ENCODE data around the gene IMPG1. TPM values are rescaled to one million over a fixed set of nuclear protein-coding genes. Genes with fewer than 3 reads are reported as not detected.

Gene IMPG1, protein sequence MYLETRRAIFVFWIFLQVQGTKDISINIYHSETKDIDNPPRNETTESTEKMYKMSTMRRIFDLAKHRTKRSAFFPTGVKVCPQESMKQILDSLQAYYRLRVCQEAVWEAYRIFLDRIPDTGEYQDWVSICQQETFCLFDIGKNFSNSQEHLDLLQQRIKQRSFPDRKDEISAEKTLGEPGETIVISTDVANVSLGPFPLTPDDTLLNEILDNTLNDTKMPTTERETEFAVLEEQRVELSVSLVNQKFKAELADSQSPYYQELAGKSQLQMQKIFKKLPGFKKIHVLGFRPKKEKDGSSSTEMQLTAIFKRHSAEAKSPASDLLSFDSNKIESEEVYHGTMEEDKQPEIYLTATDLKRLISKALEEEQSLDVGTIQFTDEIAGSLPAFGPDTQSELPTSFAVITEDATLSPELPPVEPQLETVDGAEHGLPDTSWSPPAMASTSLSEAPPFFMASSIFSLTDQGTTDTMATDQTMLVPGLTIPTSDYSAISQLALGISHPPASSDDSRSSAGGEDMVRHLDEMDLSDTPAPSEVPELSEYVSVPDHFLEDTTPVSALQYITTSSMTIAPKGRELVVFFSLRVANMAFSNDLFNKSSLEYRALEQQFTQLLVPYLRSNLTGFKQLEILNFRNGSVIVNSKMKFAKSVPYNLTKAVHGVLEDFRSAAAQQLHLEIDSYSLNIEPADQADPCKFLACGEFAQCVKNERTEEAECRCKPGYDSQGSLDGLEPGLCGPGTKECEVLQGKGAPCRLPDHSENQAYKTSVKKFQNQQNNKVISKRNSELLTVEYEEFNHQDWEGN
- not detected for total RNA-seq (ENCODE audit: unreplicated experiment)
- long read RNA-seq, result 0 reads

DNA sequence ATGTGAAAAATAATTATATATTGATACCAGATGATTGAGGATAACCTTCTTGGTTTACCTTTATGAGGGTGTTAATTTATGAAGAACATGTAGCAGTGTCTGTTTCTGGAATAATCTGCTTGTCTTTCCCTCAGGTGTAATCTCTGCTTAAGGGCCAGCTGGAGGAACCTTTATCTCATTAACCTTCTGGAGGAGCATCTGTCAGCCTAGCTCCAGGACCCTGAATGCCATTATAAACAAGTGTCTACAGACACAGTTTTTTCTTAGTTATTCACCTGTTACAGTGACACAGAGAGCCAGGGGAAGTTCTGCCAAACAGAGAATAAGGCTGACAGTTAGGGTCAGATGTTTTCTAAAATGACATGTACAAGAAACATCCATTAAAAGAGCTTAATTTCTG, at the start of gene IMPG1:
IMPG1 (minus strand) TSS at position 101 of the 400 bp plus-strand sequence. CDS start 174 bp downstream, outside the sequence.
- no peak within 1 kb of the TSS for H3K4me3 Mint-ChIP-seq (ENCODE audit: unreplicated experiment)
- no peaks in the 10 kb centered on the region for H3K36me3 Mint-ChIP-seq (ENCODE audit: low read depth, unreplicated experiment)
- no peaks in the 10 kb centered on the region for H3K9me3 Mint-ChIP-seq (ENCODE audit: unreplicated experiment)
- TF ChIP-seq, protein P1, sequence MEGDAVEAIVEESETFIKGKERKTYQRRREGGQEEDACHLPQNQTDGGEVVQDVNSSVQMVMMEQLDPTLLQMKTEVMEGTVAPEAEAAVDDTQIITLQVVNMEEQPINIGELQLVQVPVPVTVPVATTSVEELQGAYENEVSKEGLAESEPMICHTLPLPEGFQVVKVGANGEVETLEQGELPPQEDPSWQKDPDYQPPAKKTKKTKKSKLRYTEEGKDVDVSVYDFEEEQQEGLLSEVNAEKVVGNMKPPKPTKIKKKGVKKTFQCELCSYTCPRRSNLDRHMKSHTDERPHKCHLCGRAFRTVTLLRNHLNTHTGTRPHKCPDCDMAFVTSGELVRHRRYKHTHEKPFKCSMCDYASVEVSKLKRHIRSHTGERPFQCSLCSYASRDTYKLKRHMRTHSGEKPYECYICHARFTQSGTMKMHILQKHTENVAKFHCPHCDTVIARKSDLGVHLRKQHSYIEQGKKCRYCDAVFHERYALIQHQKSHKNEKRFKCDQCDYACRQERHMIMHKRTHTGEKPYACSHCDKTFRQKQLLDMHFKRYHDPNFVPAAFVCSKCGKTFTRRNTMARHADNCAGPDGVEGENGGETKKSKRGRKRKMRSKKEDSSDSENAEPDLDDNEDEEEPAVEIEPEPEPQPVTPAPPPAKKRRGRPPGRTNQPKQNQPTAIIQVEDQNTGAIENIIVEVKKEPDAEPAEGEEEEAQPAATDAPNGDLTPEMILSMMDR (IDR thresholded peaks at IDR 0.05; ENCODE audit: unreplicated experiment), result no peak
- H3K27me3 Mint-ChIP-seq (ENCODE audit: unreplicated experiment), result no peaks in the 10 kb centered on the region
- DNase-seq (ENCODE audit: low spot score), result no peak
- no peaks in the 10 kb centered on the region for H3K4me1 Mint-ChIP-seq (ENCODE audit: unreplicated experiment)
- no peak within 1 kb of the TSS for H3K27ac Mint-ChIP-seq (ENCODE audit: unreplicated experiment)

DNA sequence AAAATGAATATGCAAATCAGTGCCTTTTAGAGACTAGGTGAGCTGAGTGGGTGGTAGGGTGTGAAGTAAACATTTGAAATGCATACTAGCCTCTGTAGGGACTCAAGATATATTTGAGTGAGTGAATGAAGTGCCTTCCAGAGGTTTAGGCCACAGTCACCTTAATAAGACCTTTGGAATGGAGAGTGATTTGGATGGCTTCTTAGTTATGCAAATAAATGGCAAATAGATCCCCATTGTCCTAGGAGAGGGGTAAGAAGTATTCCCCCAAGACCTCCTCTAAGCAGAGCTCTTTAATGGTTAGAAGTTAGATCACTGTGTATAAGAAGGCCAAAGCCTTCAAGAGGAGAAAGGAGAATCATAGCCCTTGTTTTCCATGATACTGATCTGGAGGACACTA, 47.8 kb upstream of the IMPG1 start:
- no peak overlapping the region for H3K4me3 Mint-ChIP-seq (ENCODE audit: unreplicated experiment)
- no peaks in the 10 kb centered on the region for H3K36me3 Mint-ChIP-seq (ENCODE audit: low read depth, unreplicated experiment)
- no peak overlapping the region for H3K27ac Mint-ChIP-seq (ENCODE audit: unreplicated experiment)
- no peak for DNase-seq (ENCODE audit: low spot score)
- no peaks in the 10 kb centered on the region for H3K4me1 Mint-ChIP-seq (ENCODE audit: unreplicated experiment)
- TF ChIP-seq, protein P1 (IDR thresholded peaks at IDR 0.05; ENCODE audit: unreplicated experiment), result no peak
- H3K27me3 Mint-ChIP-seq (ENCODE audit: unreplicated experiment), result peaks cover 2% of the 10 kb centered on the region
- H3K9me3 Mint-ChIP-seq (ENCODE audit: unreplicated experiment), result no peaks in the 10 kb centered on the region

DNA sequence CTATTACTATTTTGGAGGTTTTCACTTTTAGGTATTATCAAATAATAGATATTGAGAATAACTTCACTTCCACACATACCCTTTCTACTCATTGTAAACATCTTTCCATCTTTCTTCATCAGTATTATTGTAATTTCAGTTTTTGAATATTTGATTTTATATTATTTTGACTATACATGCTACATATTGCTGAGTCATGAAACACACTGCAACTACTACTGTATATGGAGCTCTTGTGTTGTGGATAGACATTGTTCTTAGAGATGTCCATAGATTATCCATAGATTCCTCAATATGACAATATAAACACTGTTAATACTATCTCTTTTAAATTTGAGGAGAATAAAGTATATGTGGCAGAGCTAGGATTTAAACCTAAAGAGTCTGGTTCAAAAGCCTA, 819 bp upstream of the IMPG1 start:
- TF ChIP-seq, protein P1 (IDR thresholded peaks at IDR 0.05; ENCODE audit: unreplicated experiment), result no peak
- Mint-ChIP-seq H3K36me3 (ENCODE audit: low read depth, unreplicated experiment) (no peaks in the 10 kb centered on the region), H3K27me3 (ENCODE audit: unreplicated experiment) (no peaks in the 10 kb centered on the region), H3K27ac (ENCODE audit: unreplicated experiment) (no peak overlapping the region), H3K9me3 (ENCODE audit: unreplicated experiment) (no peaks in the 10 kb centered on the region), H3K4me1 (ENCODE audit: unreplicated experiment) (no peaks in the 10 kb centered on the region), H3K4me3 (ENCODE audit: unreplicated experiment) (no peak overlapping the region)
- DNase-seq (ENCODE audit: low spot score), result no peak

DNA sequence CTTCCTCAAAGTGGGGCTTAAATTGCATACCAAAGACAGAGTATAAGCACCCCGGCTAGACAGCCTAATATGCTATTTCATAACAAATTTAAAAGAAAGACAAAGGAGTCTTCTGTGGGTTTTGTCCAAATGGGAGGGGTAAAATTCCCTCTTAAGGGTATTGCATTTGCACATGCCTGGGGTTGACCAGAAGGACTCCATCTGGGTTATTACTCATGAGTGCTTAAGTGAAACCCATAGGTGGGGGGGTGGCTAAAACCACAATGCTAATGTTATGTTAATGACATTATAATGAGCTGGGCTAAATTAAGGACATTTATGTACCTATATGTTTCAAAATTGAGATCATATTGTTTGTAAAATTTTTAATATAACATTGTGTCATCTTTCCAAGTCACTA, 15.0 kb downstream of the IMPG1 start:
- no peak for DNase-seq (ENCODE audit: low spot score)
- H3K27me3 Mint-ChIP-seq (ENCODE audit: unreplicated experiment), result no peaks in the 10 kb centered on the region
- TF ChIP-seq, protein P1 (IDR thresholded peaks at IDR 0.05; ENCODE audit: unreplicated experiment), result no peak
- H3K36me3 Mint-ChIP-seq (ENCODE audit: low read depth, unreplicated experiment), result no peaks in the 10 kb centered on the region
- no peaks in the 10 kb centered on the region for H3K9me3 Mint-ChIP-seq (ENCODE audit: unreplicated experiment)
- no peak overlapping the region for H3K27ac Mint-ChIP-seq (ENCODE audit: unreplicated experiment)
- no peak overlapping the region for H3K4me3 Mint-ChIP-seq (ENCODE audit: unreplicated experiment)
- H3K4me1 Mint-ChIP-seq (ENCODE audit: unreplicated experiment), result no peaks in the 10 kb centered on the region

Data from endothelial cell (in vitro differentiated cells).